ENCODE results near the gene SLC13A4.
"Not testable (repeated sequence)": the region's sequence is repeated elsewhere in the genome, so short reads cannot be mapped to it uniquely, and the experiment has no call there.

The SLC13A4 gene

GRCh38 chr7:135662123-135662372 is 65.9 kb downstream of the SLC13A4 start:
- no peak for TF ChIP-seq ZNF274 (IDR thresholded peaks at IDR 0.05; ENCODE audit: low read depth, low read length)
- peak overlapping the region; percentile 19; the same call in 1 of the 2 replicates for H3K4me3 ChIP-seq (ENCODE audit: low read length)

- TF ChIP-seq ZNF274 (IDR thresholded peaks at IDR 0.05; ENCODE audit: low read depth, low read length): no peak
- H3K4me3 ChIP-seq (ENCODE audit: low read length): peak overlapping the region; percentile 19; the same call in 1 of the 2 replicates
These were observed 66.5 kb downstream of the SLC13A4 start for GRCh38 chr7:135661311-135662122.

GRCh38 chr7:135659159-135659846 is 68.7 kb downstream of the SLC13A4 start:
- no peak overlapping the region for H3K4me3 ChIP-seq (ENCODE audit: low read length)
- no peak for TF ChIP-seq ZNF274 (IDR thresholded peaks at IDR 0.05; ENCODE audit: low read depth, low read length)

DNA sequence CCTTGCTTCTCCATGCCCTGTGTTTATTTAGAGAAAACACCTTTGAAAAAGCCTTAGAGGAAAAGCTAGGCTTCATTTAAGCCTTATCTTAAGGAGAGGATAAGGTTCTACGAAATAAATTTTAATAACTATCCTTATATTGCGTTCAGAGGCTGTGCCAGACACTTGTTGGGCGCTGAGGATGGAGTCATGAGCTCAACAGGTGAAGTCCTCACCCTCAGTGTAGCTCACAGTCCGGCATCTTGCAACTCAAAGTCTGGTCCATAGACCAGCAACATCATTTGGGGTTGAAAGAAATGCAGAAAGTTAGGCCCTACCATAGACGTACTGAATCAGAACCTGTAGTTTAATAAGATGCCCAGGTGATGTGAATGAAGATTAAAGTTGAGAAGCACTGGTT is 69.4 kb downstream of the SLC13A4 start:
- no peak overlapping the region for H3K4me3 ChIP-seq (ENCODE audit: low read length)
- TF ChIP-seq ZNF274 (IDR thresholded peaks at IDR 0.05; ENCODE audit: low read depth, low read length): no peak

DNA sequence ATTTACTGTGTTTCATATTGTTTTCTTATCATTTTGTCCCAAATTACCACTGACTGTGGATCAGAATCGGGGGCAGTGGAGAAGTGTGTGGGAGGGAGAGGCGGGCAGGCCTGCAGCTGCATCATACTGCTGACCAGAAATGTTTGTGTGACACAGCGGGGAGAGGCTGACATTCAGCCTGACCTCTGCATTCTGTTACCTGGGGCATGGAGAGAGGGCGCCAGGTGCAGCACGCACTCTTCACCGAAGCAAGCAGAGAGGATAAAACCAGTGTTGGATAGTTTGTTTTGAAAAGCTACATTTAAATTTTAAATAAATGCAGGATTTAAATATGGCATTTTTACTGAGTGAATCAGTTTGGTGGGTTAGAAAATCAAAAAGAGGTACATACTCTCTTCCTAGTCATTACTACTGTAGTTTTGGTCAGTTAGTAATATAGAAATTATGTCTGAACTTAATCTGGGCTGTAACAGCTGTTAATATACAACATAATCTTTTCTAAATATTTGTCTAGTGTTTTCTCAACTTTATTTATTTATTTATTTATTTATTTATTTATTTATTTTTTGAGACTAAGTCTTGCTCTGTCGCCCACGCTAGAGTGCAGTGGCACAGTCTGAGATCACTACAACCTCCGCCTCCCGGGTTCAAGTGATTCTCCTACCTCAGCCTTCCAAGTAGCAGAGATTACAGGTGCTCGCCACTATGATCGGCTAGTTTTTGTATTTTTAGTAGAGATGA is 74.5 kb downstream of the SLC13A4 start:
- no peak overlapping the region for H3K4me3 ChIP-seq (ENCODE audit: low read length)
- TF ChIP-seq ZNF274 (IDR thresholded peaks at IDR 0.05; ENCODE audit: low read depth, low read length): no peak

- H3K4me3 ChIP-seq (ENCODE audit: low read length): no peak overlapping the region
- TF ChIP-seq ZNF274 (IDR thresholded peaks at IDR 0.05; ENCODE audit: low read depth, low read length): no peak
These were observed 77.0 kb downstream of the SLC13A4 start for GRCh38 chr7:135650831-135651573.

- no peak for TF ChIP-seq ZNF274 (IDR thresholded peaks at IDR 0.05; ENCODE audit: low read depth, low read length)
- H3K4me3 ChIP-seq (ENCODE audit: low read length): no peak overlapping the region
These were observed 79.8 kb downstream of the SLC13A4 start for GRCh38 chr7:135648235-135648634.

- TF ChIP-seq ZNF274 (IDR thresholded peaks at IDR 0.05; ENCODE audit: low read depth, low read length): no peak
- H3K4me3 ChIP-seq (ENCODE audit: low read length): no peak overlapping the region
These were observed 80.2 kb downstream of the SLC13A4 start for GRCh38 chr7:135647755-135648154.

- TF ChIP-seq ZNF274 (IDR thresholded peaks at IDR 0.05; ENCODE audit: low read depth, low read length): no peak
- no peak overlapping the region for H3K4me3 ChIP-seq (ENCODE audit: low read length)
These were observed 82.6 kb downstream of the SLC13A4 start for GRCh38 chr7:135645296-135645904.

GRCh38 chr7:135644729-135645128 is 83.3 kb downstream of the SLC13A4 start:
- no peak overlapping the region for H3K4me3 ChIP-seq (ENCODE audit: low read length)
- no peak for TF ChIP-seq ZNF274 (IDR thresholded peaks at IDR 0.05; ENCODE audit: low read depth, low read length)

DNA sequence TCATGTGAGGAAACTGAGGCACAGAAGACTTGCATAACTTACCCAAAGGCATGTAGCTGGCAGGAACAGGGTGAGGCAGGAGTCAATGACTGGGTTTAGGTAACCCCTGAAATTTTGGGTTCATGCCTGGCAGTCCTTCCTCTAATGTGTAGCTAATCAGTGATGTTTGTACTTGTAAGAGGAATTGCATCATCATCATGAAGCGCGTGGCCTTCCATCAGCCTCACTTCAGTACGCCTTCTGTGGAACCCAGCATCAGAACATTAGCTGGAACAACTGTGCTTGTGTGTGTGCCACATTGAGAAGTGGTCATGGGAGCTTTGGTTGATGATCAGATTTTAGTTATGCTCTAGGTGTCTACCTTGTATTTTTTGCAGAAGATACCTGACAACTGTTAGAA is 83.8 kb downstream of the SLC13A4 start:
- no peak for TF ChIP-seq ZNF274 (IDR thresholded peaks at IDR 0.05; ENCODE audit: low read depth, low read length)
- no peak overlapping the region for H3K4me3 ChIP-seq (ENCODE audit: low read length)

- not testable (repeated sequence) for H3K4me3 ChIP-seq (ENCODE audit: low read length)
These were observed 88.3 kb downstream of the SLC13A4 start for GRCh38 chr7:135639690-135640089.

DNA sequence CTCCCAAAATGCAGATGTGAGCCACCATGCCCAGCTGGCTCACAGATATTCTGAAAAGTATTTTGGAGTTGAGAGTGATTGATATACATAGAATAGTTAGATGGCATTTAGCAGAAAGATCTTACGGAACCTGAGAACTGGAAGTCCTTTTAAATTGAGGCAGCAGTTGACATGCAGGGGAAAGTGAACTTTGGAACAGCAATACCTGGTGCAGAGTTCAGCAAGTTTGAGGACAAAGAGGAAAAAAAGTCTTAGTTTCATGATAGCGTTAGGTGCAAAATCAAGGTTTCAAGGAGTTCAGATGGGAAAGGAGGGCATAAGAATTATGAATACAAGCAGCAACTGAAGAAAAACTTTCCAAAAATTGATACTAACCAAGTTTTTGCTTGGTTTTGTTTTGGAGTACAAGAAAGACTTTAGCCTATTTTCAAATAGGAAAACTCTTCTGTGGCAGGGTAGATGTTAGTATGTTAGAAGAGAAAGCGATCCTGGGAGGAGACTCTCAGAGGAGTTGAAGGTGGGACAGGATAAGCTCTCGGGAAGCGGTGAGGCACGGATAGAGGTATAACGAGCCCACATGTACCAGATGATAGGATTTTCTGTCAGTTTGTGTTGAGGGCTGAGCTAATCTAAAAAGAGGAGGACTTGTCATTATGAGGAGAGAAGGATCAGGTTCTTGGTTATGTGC is 93.7 kb downstream of the SLC13A4 start:
- no peak overlapping the region for H3K4me3 ChIP-seq (ENCODE audit: low read length)
- no peak for TF ChIP-seq ZNF274 (IDR thresholded peaks at IDR 0.05; ENCODE audit: low read depth, low read length)
